ENCODE data around the gene ZNF174.

ZNF174 gene

GRCh38 chr16:3400779-3401688 lies at the start of gene ZNF174, which contains the start of gene ZSCAN32:
TSS of gene ZNF174 (plus strand) at chr16:3401215. CDS start at chr16:3402005, 790 bp downstream.
TSS of gene ZSCAN32 (minus strand) at chr16:3401004. CDS start at chr16:3397557, 3,447 bp downstream.
- peak; percentile 98 for DNase-seq

- no peak for DNase-seq
Observed at GRCh38 chr16:3355589-3355988, 45.4 kb upstream of the ZNF174 start, which contains the start of gene OR2C1. TSS of gene OR2C1 (plus strand) at chr16:3355889. CDS start at chr16:3355941, 52 bp downstream.

- no peak for DNase-seq
Observed at GRCh38 chr16:3356118-3356517, 44.9 kb upstream of the ZNF174 start.

- no peak for DNase-seq
Observed at GRCh38 chr16:3358871-3359270, 42.1 kb upstream of the ZNF174 start.

- no peak for DNase-seq
Observed at GRCh38 chr16:3362931-3363330, 38.1 kb upstream of the ZNF174 start.

- DNase-seq, result peak; percentile 22
Observed at GRCh38 chr16:3363793-3364192, 37.2 kb upstream of the ZNF174 start.

- peak; percentile 95 for DNase-seq
Observed at GRCh38 chr16:3364774-3365427, 36.1 kb upstream of the ZNF174 start.

GRCh38 chr16:3369073-3369472 lies 31.9 kb upstream of the ZNF174 start:
- DNase-seq, result no peak

GRCh38 chr16:3375680-3376079 lies 25.3 kb upstream of the ZNF174 start:
- DNase-seq, result no peak

- DNase-seq, result no peak
Observed at GRCh38 chr16:3377917-3378316, 23.1 kb upstream of the ZNF174 start.

- DNase-seq, result no peak
Observed at GRCh38 chr16:3383045-3383448, 18.0 kb upstream of the ZNF174 start.

- peak; percentile 82 for DNase-seq
Observed at GRCh38 chr16:3388325-3388724, 12.7 kb upstream of the ZNF174 start.

GRCh38 chr16:3389663-3390338 lies 11.2 kb upstream of the ZNF174 start:
- DNase-seq, result no peak

- no peak for DNase-seq
Observed at GRCh38 chr16:3400446-3400778, 603 bp upstream of the ZNF174 start.

- peak; percentile 25 for DNase-seq
Observed at GRCh38 chr16:3401719-3402397, 843 bp downstream of the ZNF174 start.

- DNase-seq, result no peak
Observed at GRCh38 chr16:3408561-3409197, 7.7 kb downstream of the ZNF174 start.

- no peak for DNase-seq
Observed at GRCh38 chr16:3413730-3414379, 12.8 kb downstream of the ZNF174 start.

- DNase-seq, result peak; percentile 67
Observed at GRCh38 chr16:3431779-3432219, 30.8 kb downstream of the ZNF174 start.

GRCh38 chr16:3434373-3434772 lies 33.4 kb downstream of the ZNF174 start:
- DNase-seq, result no peak

GRCh38 chr16:3439637-3440036 lies 38.6 kb downstream of the ZNF174 start:
- DNase-seq, result no peak
